ENCODE measurements around the gene SNRK.

DNA sequence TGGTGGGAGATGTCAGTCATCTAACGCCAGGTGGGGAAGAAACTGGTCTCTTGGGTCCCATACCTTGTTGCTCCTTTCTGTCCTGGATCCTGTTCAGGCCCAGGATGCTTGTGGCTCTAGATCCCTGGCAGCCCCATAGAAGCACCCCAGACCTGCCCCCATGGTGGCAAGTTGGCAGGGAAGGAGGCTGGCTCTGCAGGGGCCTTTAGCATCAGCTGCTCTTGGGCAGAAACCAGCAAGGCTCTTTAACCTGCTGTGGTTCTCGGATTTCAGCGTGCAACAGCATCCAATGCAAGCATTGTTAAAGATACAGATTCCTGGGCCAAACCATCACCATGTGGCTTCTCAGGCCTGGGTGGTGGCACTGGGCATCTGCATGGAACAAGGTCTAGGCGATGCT is 75.8 kb downstream of the SNRK start:
- TF ChIP-seq CTCF (IDR thresholded peaks at IDR 0.05): no peak
- no peak for TF ChIP-seq POLR2A (IDR thresholded peaks at IDR 0.05)

Measured in heart left ventricle (tissue), 13 donors.